Spleen (tissue), 7 donors: ENCODE data around the gene APBB1IP.

Source experiments
- CTCF ChIP-seq, 11 experiments: fragments of 200-600 bp in 7 of 11; fragments of 450-650 bp in 4 of 11; sonication (generic) in 4 of 11; IDR thresholded peaks in 8 of 11; conservative IDR thresholded peaks in 3 of 11; 1 replicate in 7 of 11; 2 replicates in 4 of 11; pipeline versions ENCODE4 v1.4.0 to v1.8.0; 2016 to 2021; ENCODE audit warnings: antibody characterized with exemption in 11 of 11, inconsistent platforms in 4 of 11, mild to moderate bottlenecking in 1 of 11
- POLR2AphosphoS5 ChIP-seq, 3 donors: sonication (generic); formaldehyde crosslinking; IDR thresholded peaks; one replicate each; pipeline ENCODE4 v1.5.1; 2017; ENCODE audit warnings: antibody characterized with exemption in 3 of 3
- donor health status: DM: no; HTN: no; CAD: no; lungs with moderate emphysema.
- donor health status: DM: no; HTN: no; CAD: no.
- donor health status: DM: no; HTN: no; CAD: no.

GRCh38 chr10:26477501-26477900 lies 39.4 kb downstream of the APBB1IP start:
- TF ChIP-seq CTCF (IDR thresholded peaks at IDR 0.05 in 8 of 11, conservative IDR thresholded peaks at IDR 0.05 in 3 of 11), result no peak
- no peak for TF ChIP-seq POLR2AphosphoS5 (IDR thresholded peaks at IDR 0.05)
